Measurements from ENCODE around the gene PNKD. TPM values are rescaled to one million over a fixed set of nuclear protein-coding genes. Genes with fewer than 3 reads are reported as not detected.

The PNKD gene
- total RNA-seq, 1 donor from 2014 or later, result 18.0 TPM

DNA sequence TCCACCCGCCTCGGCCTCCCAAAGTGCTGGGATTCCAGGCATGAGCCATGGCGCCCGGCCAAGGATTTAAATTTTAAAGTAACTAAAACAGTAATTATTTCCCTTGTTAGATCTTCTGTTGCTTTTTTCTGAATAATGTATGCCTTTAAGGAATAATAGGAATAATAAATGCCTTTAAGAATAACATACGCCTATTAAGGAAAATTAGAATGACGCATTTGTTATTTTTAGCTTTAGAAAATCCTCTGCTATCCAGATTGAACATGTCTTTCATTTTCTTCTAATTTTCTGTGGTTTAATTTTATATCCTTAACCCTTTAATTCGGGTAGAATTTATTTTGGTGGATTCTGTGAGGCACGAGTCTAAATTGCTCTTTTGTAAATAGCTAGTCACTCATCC is 45.1 kb downstream of the PNKD start:
- DNase-seq (ENCODE audit: low read depth, low spot score), result no peak

- DNase-seq (ENCODE audit: low read depth, low spot score), result no peak
Measured at GRCh38 chr2:218317303-218317630, 46.9 kb downstream of the PNKD start.

DNA sequence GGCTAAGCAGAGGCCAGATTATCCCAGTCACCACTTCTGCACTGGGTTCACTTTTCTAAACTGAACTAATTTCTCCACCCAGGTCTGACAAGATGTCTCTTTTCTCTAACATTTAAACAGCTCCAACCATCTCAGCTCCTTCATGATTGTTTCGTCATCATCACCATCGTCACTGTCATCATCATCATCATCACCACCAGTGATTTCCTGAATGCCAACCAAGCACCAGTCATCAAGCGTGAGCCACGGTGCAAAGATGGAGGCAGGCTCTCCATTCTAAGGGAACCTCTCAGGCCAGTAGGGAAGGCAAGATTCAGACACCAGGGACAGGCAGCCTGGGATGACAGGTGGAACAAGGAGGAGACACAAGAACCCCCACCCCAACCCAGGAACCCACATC is 47.5 kb downstream of the PNKD start:
- no peak for DNase-seq (ENCODE audit: low read depth, low spot score)

GRCh38 chr2:218318241-218318640 is 47.9 kb downstream of the PNKD start:
- DNase-seq (ENCODE audit: low read depth, low spot score), result no peak

- DNase-seq (ENCODE audit: low read depth, low spot score), result no peak
Measured at GRCh38 chr2:218319813-218320365, 49.6 kb downstream of the PNKD start.

DNA sequence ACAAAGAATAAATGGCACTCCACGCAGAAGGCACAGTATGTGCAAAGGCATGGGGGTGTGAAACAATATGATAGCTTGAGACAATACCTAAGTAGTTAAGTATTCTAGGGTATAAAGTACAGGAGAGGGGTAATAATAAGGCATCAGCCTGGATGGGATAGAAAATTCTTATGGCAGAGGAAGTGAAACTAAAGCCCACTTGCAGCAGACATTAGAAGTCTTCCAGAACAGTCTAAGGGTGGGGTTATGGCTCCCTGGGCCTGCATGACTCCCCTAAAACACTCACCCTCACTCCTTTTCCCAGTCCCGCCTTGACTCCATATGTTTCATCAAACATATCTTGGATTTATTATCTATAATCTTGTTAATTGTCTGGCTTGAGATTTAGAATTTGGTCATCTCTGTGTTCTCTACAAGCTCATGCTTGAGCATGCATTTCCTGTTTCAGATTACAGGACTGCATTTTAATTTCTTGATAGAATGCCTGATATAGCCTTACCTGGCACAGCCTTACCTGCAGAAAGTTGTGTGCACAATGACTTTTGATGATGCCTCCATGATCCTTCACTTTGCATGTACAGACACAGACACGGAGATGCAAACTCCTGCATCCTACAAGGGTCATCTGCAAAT is 50.5 kb downstream of the PNKD start:
- no peak for DNase-seq (ENCODE audit: low read depth, low spot score)

- DNase-seq (ENCODE audit: low read depth, low spot score), result peak; percentile 92
Measured at GRCh38 chr2:218322768-218323525, 52.6 kb downstream of the PNKD start.

DNA sequence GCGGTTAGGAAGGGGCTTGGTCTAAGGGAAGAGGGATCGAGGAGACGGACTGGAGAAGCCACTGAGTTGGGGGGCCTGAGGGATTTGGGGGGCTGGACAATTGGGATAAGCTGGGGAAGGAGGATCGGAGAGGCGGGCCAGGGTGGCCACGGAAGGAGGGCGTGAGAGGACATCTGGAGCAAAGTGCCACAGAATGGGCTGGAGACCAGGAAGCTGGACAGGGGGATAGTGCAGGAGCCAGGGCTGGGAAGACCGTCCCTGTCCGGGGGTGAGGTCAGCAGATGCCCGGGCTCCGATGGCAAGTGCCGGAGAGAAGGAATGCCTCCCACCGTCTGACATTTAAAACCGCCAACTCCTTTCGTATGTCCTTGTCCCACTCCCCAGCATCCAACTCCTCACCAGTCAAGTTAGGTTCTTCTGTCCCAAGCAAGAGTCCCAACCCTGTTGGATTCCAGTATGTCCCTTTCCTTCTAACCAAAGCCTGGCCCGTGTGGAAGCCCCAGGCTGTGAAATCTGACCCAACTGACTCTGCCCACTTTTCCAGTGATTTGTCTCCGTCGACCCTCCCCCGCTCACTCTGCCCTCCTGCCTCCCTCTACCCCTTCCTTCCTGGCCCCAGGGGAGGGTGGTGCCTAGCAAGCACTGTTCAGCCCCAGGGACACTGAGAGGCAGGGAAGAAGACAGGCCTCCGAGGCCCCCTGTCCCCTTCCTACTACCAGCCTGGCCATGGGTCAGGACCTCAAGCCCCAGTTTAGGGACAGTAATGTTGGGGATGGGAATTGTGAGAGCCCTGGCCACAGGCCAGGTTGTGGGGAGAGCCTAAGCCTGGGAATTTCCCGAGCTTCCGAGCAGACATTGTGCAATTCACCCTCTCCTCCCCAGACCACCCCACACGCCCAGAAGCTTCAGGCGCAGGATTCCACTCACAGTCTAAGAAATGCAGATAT is 53.5 kb downstream of the PNKD start:
- DNase-seq (ENCODE audit: low read depth, low spot score), result peak; percentile 29

DNA sequence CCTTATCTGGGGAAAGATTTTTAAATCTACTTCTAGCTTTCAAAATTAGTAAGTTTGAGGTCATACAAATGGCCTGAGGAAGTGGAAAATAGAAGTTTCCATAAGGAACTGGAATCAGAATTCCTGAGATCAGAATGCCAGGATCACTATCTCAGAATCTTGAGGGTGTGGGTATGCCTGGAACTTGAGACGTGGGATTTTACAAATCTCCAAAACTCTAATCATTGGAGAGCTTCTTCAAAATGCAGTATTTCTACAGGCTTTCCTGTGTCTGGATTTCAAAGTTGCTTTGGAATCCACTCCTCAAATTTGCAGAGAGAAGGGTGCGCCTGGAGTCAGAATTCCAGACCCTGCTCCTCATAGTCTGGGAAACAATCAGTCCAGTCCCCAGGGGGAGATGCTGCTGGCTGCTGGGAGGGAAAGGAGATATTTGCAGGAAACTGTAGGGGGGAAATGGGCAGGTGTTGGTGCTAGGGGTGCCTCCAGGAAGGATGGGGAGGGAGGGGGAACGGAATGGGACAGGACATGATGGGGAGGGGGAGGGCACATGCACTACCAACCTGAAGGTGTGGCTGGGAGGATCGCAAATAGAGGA is 55.3 kb downstream of the PNKD start:
- DNase-seq (ENCODE audit: low read depth, low spot score), result no peak

- DNase-seq (ENCODE audit: low read depth, low spot score), result no peak
Measured at GRCh38 chr2:218326315-218326714, 56.0 kb downstream of the PNKD start.

DNA sequence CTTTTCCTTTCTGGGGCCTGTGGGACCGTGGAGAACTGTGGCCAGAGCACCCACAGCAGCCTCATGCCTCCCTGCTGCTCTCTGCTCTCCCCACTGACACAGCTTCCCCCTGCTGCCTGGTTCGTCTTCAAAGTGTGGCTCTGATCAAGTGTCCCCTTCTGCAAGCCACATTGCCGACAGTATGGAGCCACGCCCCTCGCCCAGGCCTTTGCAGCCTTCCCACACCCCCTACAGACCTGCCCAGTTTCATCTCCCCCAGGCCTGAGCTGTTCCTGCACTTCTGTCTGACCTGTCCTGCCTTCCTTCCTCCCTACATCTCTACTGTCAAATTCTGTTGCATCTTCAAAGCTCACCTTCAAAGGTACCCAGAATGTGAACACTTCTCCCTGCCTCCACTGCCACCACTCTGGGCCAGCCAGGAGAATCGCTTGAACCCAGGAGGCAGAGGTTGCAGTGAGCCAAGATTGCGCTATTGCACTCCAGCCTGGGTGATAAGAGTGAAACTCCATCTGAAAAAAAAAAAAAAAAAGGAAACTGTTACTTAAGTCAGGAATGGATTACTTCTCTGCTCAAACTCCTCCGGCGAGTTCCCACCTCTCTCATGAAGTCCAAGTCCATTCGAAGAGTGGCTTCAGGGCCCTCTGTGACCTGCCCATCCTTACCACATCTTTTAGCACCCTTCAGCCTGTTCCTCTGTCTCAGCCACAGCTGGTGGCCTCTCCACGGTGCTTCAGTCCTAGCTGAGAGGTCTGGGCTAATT is 57.3 kb downstream of the PNKD start:
- DNase-seq (ENCODE audit: low read depth, low spot score), result no peak

DNA sequence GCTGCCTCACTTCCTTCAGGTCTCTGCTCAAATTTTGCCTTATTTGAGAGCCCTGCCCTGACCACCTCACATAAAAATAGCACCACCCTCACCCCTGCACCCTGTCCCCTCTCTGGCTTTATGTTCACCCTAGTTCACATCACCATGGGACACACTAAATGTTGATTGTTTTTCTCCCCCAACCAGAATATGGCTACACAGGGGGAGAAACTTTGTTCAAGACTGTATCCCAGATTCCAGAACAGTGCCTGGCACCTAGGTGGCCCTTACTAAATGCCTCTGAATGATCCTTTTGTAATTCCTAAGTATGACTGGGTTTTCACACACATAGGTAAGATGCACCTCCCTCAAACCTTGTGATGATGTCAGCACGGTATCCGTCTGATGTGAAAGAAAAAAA is 58.0 kb downstream of the PNKD start:
- DNase-seq (ENCODE audit: low read depth, low spot score), result no peak

GRCh38 chr2:218329027-218329825 is 58.9 kb downstream of the PNKD start:
- DNase-seq (ENCODE audit: low read depth, low spot score), result no peak

DNA sequence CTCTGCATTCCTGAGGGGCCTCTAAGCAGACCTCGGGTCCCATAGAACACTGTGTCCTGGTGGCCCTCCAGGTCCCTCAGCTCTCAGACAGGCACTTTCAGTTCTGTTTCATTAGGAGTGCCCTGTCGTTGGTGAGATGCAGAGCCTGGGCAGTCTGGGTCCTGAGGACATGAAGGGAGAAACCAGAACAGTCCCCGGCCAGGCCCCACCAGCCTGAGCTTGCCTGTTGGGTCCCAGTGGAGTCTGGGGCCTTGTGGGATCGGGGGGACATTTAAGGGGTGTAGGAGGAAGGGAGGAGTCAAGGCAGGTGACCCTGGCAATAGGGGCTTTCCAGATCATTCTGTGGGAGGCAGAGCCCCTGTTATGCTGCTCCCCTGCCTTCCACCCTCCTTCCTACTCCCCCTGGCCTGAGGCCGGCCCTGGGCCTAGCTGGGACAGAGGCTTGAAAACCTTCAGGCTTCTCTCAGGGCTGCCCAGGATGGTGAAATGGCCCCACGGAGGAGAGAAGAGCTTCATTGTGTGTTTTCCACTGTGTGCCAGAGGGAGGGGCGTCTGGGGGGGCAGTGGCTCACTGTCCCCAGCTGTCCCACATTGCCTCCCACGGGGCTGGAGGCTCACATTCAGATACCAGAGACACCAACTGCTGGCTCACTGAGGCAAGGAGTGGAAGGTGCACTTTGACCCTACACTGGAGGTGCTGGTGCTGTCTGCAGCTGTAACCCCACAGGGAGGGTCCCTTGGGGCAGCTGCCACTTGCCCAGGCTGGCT is 59.7 kb downstream of the PNKD start:
- DNase-seq (ENCODE audit: low read depth, low spot score), result no peak

DNA sequence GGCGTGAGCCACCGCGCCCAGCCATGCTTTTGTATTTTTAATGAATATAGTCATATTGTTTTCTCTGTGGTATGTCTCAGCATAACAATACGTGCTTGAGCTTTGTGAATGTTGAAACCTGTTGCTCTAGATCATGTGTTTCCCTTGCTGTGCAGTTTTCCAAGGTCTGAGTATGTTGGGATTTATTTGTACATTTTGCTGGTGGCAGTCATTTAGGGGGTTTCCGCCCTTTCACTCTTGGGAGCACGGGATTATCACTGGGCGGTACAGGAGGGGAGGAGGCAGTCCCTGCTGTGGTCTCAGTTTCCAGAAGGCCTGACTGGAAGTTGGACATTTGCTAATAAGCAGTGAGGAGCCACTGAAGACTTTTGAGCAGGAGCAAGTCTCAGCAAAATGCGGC is 61.4 kb downstream of the PNKD start:
- DNase-seq (ENCODE audit: low read depth, low spot score), result no peak

GRCh38 chr2:218332288-218332687 is 62.0 kb downstream of the PNKD start:
- no peak for DNase-seq (ENCODE audit: low read depth, low spot score)

DNA sequence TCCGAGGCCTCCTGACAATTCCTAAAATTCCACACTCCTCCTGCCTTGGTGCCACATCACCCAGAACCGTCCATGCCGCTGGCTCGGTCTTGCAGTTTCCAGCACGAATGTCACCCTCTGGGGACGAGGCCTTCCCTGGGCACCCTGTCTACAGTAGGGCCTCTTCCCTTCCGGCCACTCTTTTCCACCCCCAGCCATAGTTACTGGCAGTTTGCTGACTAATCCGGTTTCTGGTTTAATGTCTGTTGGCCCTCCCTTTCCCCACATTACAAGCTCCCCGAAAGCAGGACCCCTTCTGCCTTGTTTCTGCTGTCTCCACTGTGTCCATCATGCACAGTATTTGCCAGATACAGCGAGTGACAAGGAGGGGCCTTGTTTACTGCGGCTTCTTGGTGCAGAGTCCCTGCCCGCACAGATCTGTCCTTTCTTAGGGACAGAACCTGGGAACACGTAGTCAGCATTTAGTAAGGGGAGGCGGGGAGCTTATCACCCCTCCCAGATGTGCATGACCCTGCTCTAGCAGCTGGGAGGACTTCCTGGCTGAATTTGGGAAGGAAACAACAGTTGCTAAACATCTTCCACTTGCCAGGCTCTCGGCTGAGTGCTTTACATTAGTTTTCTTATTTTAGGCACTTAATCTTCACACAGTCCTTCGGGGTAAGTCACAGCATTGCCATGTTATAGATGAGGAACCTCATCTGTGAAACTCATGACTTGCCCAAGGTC is 62.8 kb downstream of the PNKD start:
- DNase-seq (ENCODE audit: low read depth, low spot score), result no peak

DNA sequence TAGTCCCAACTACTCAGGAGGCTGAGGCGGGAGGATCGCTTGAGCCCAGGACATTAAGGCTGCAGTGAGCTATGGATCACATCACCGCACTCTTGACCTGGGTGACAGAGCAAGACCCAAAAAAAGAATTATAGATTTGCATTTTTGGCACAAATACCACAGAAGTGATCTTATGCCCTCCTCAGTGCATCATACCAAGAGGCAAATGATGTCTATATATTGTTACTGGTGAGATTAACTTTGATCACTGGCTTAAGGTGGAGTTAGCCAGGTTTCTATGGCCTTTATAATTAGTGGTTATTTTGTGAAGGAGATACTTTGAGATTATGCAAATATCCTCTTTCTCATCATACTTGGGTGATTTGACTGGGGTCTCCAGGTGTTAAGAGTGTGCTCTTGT is 64.2 kb downstream of the PNKD start:
- no peak for DNase-seq (ENCODE audit: low read depth, low spot score)

GRCh38 chr2:218340656-218341055 is 70.3 kb downstream of the PNKD start:
- no peak for DNase-seq (ENCODE audit: low read depth, low spot score)

Data from pulmonary artery endothelial cell (primary cell).